ENCODE results near the gene PLAA. TPM values are rescaled to one million over a fixed set of nuclear protein-coding genes. Genes with fewer than 3 reads are reported as not detected.

PLAA gene
- total RNA-seq, 1 donor from 2014 or later = 41.3 TPM

DNA sequence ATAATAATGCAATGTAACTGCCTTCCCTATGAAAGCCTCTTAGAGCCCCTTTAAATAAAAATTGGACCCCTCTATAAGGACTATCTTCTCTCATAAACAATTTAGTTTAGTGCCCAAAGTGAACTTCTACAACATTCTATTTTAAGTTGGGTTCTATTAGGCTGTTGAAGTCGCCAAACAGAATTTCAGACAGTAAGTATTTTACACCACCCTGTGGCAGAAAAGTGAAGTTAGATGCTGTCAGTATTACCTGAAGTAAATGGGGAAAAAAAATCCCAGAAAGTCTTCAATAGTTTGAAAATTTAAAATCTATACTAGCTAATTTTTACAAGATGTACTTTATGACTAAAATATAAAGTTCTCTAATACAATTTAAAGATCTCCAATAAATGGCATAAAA lies 84.0 kb downstream of the PLAA start:
- Histone ChIP-seq H3K36me3 (ENCODE audit: insufficient read depth, low read length) (no peaks in the 10 kb centered on the region), H3K9me3 (ENCODE audit: insufficient read depth, low read depth, low read length) (no peaks in the 10 kb centered on the region), H2AFZ (ENCODE audit: low read depth, low read length) (no peak overlapping the region), H3K4me1 (ENCODE audit: insufficient read depth, low read length) (no peaks in the 10 kb centered on the region), H3K9ac (ENCODE audit: low read length) (no peak overlapping the region), H3K79me2 (ENCODE audit: insufficient read depth, low read length) (no peaks in the 10 kb centered on the region), H3K4me2 (ENCODE audit: low read length) (no peak overlapping the region), H3K27ac (ENCODE audit: low read depth, low read length) (no peak overlapping the region), H3K27me3 (ENCODE audit: insufficient read depth, low read length) (no peaks in the 10 kb centered on the region), H4K20me1 (ENCODE audit: insufficient read depth, low read length) (no peaks in the 10 kb centered on the region), H3K4me3 (ENCODE audit: insufficient read depth, low read depth, low read length) (no peak overlapping the region)
- Mint-ChIP-seq H3K4me1 (ENCODE audit: low read depth, unreplicated experiment) (no peaks in the 10 kb centered on the region), H3K4me3 (ENCODE audit: unreplicated experiment) (no peak overlapping the region), H3K9me3 (ENCODE audit: unreplicated experiment) (no peaks in the 10 kb centered on the region), H3K27me3 (ENCODE audit: low read depth, unreplicated experiment) (no peaks in the 10 kb centered on the region), H3K27ac (ENCODE audit: unreplicated experiment) (no peak overlapping the region), H3K36me3 (ENCODE audit: low read depth, unreplicated experiment) (no peaks in the 10 kb centered on the region)
- FAIRE-seq (no peak), DNase-seq (ENCODE audit: low read depth) (no peak)
- TF ChIP-seq EZH2 (IDR thresholded peaks at IDR 0.05; ENCODE audit: insufficient read depth, low read length) = no peak
- TF ChIP-seq, protein P1, sequence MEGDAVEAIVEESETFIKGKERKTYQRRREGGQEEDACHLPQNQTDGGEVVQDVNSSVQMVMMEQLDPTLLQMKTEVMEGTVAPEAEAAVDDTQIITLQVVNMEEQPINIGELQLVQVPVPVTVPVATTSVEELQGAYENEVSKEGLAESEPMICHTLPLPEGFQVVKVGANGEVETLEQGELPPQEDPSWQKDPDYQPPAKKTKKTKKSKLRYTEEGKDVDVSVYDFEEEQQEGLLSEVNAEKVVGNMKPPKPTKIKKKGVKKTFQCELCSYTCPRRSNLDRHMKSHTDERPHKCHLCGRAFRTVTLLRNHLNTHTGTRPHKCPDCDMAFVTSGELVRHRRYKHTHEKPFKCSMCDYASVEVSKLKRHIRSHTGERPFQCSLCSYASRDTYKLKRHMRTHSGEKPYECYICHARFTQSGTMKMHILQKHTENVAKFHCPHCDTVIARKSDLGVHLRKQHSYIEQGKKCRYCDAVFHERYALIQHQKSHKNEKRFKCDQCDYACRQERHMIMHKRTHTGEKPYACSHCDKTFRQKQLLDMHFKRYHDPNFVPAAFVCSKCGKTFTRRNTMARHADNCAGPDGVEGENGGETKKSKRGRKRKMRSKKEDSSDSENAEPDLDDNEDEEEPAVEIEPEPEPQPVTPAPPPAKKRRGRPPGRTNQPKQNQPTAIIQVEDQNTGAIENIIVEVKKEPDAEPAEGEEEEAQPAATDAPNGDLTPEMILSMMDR (IDR thresholded peaks at IDR 0.05; ENCODE audit: insufficient read depth, low read depth, low read length) = peak; percentile 25

DNA sequence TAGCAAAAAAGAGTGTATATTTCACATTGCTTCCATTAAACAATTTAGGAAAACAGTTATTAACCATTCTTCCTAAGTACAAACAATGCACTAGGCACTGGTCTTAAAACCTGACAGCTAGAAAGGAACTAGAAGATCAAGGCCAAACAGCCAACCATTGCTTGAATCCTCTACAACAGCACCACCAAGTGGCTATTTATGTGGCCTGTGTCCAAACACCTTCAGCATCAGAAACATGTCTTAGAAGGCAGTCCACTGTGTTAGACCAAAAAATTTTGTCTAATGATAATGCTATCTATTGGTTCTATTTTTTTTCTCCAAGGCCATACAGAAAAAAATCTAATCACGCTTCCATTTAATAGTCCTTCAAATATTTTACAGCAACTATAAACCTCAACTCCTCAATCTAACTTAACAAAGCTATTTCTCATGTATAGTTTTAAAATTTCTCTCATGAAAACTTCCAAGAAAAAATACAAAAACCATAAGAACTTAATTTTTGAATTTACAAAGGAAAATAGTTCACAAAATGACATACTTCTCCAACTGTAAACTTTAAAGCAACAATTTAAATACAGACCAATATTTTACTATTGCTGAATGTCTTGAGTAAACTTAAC lies 90.5 kb downstream of the PLAA start:
- no peak overlapping the region for H3K9ac ChIP-seq (ENCODE audit: low read length)
- no peaks in the 10 kb centered on the region for H4K20me1 ChIP-seq (ENCODE audit: insufficient read depth, low read length)
- no peaks in the 10 kb centered on the region for H3K27me3 ChIP-seq (ENCODE audit: insufficient read depth, low read length)
- no peaks in the 10 kb centered on the region for H3K4me1 ChIP-seq (ENCODE audit: insufficient read depth, low read length)
- Mint-ChIP-seq H3K4me1 (ENCODE audit: low read depth, unreplicated experiment) (no peaks in the 10 kb centered on the region), H3K27ac (ENCODE audit: unreplicated experiment) (no peak overlapping the region), H3K4me3 (ENCODE audit: unreplicated experiment) (no peak overlapping the region), H3K36me3 (ENCODE audit: low read depth, unreplicated experiment) (peaks cover 4% of the 10 kb centered on the region), H3K9me3 (ENCODE audit: unreplicated experiment) (no peaks in the 10 kb centered on the region), H3K27me3 (ENCODE audit: low read depth, unreplicated experiment) (no peaks in the 10 kb centered on the region)
- H3K79me2 ChIP-seq (ENCODE audit: insufficient read depth, low read length) = no peaks in the 10 kb centered on the region
- no peak overlapping the region for H2AFZ ChIP-seq (ENCODE audit: low read depth, low read length)
- no peak overlapping the region for H3K27ac ChIP-seq (ENCODE audit: low read depth, low read length)
- peak; percentile 15 for DNase-seq (ENCODE audit: low read depth)
- no peaks in the 10 kb centered on the region for H3K36me3 ChIP-seq (ENCODE audit: insufficient read depth, low read length)
- no peak overlapping the region for H3K4me2 ChIP-seq (ENCODE audit: low read length)
- no peaks in the 10 kb centered on the region for H3K9me3 ChIP-seq (ENCODE audit: insufficient read depth, low read depth, low read length)
- no peak overlapping the region for H3K4me3 ChIP-seq (ENCODE audit: insufficient read depth, low read depth, low read length)
- FAIRE-seq = no peak
- TF ChIP-seq, protein P1 (IDR thresholded peaks at IDR 0.05; ENCODE audit: insufficient read depth, low read depth, low read length) = peak; percentile 55
- TF ChIP-seq EZH2 (IDR thresholded peaks at IDR 0.05; ENCODE audit: insufficient read depth, low read length) = no peak

Other genes starting within 250 kb of the PLAA start
- gene CAAP1, start 54.4 kb downstream of the PLAA start, total RNA-seq = 16.3 and 16.7 TPM in 2 replicates
- gene IFT74, start 9.2 kb upstream of the PLAA start, total RNA-seq = 10.1 and 10.9 TPM in 2 replicates
- not detected in 2 replicates for gene LRRC19, start 58.4 kb upstream of the PLAA start, total RNA-seq
- gene TEK, start 162.0 kb upstream of the PLAA start, total RNA-seq = 1.8 and 2.3 TPM in 2 replicates